Thoracic aorta (tissue), 2 donors: ENCODE results near the gene OGT. TPM values are rescaled to one million over a fixed set of nuclear protein-coding genes. Genes with fewer than 3 reads are reported as not detected.

Source experiments
- ATAC-seq: fragments of 150-250 bp; one replicate; pipeline ENCODE4 v1.8.0; 2017; ENCODE audit warnings: low read depth; ENCODE audit not compliant: insufficient number of reproducible peaks, low FRiP score
- DNase-seq: peaks from one replicate; pipeline ENCODE4 v3.0.0-alpha.2; 2020; ENCODE audit warnings: low spot score
- H3K27ac ChIP-seq, 2 donors: fragments of 200-600 bp; sonication (generic); 1 replicate in 1 of 2; 2 replicates in 1 of 2; pipeline ENCODE4 v1.5.1; 2016; ENCODE audit warnings: mild to moderate bottlenecking in 2 of 2, moderate library complexity in 2 of 2
- H3K27me3 ChIP-seq: fragments of 200-600 bp; sonication (generic); replicated peaks from 2 replicates; pipeline ENCODE4 v1.6.0; 2016; ENCODE audit warnings: mild to moderate bottlenecking; ENCODE audit not compliant: insufficient read depth
- H3K36me3 ChIP-seq: fragments of 200-600 bp; sonication (generic); one replicate; pipeline ENCODE4 v1.5.1; 2016
- H3K4me1 ChIP-seq, 2 donors: fragments of 200-600 bp; sonication (generic); 1 replicate in 1 of 2; 2 replicates in 1 of 2; pipeline versions ENCODE4 v1.5.1 to v1.6.0; 2016; ENCODE audit warnings: low read depth in 2 of 2, mild to moderate bottlenecking in 1 of 2; ENCODE audit not compliant: control insufficient read depth in 1 of 2
- H3K4me3 ChIP-seq: fragments of 200-600 bp; sonication (generic); 2 replicates; pipeline ENCODE4 v1.5.1; 2016; ENCODE audit warnings: mild to moderate bottlenecking
- H3K9me3 ChIP-seq: fragments of 200-600 bp; sonication (generic); 2 replicates; pipeline ENCODE4 v1.5.1; 2016
- total RNA-seq, 2 donors: library from RNA; depleted of rRNA; stranded (reverse); fragments of >200 nt; gene quantifications; one replicate each; pipeline versions ENCODE4 v1.1.0 to v1.2.3, GENCODE V29; 2016
- TF ChIP-seq, protein P1 (sequence below): fragments of 200-600 bp; sonication (generic); IDR thresholded peaks from one replicate; pipeline ENCODE4 v1.5.1; 2019; ENCODE audit warnings: antibody characterized with exemption

The OGT gene
- total RNA-seq, 2 donors from 2014 or later: 196 to 258 TPM

DNA sequence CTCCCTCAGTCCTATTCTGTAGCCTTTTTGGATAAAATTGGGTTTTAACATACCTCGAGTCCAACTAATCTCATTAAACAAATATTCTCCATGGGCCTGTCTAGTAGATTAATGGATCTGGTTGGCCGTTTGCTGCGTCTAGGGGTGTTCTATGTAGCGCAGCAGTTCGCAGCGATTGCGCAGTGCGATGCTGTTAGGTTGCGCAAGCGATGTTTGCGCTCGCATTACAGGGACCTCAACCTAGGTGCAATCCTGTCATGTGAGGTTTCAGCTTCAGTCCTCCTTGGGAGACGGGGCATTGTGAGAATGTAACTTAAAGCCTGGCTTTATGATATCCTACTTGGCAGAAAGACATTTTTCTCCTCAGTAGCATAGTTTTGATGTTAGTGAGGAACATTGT is 14.0 kb downstream of the OGT start:
- ATAC-seq (no peak), DNase-seq (no peak)
- no peaks in the 10 kb centered on the region for H3K9me3 ChIP-seq
- H3K27me3 ChIP-seq: no peaks in the 10 kb centered on the region
- TF ChIP-seq, protein P1, sequence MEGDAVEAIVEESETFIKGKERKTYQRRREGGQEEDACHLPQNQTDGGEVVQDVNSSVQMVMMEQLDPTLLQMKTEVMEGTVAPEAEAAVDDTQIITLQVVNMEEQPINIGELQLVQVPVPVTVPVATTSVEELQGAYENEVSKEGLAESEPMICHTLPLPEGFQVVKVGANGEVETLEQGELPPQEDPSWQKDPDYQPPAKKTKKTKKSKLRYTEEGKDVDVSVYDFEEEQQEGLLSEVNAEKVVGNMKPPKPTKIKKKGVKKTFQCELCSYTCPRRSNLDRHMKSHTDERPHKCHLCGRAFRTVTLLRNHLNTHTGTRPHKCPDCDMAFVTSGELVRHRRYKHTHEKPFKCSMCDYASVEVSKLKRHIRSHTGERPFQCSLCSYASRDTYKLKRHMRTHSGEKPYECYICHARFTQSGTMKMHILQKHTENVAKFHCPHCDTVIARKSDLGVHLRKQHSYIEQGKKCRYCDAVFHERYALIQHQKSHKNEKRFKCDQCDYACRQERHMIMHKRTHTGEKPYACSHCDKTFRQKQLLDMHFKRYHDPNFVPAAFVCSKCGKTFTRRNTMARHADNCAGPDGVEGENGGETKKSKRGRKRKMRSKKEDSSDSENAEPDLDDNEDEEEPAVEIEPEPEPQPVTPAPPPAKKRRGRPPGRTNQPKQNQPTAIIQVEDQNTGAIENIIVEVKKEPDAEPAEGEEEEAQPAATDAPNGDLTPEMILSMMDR: no peak
- no peak overlapping the region for H3K4me3 ChIP-seq
- H3K36me3 ChIP-seq: peaks cover 9% of the 10 kb centered on the region
- peaks cover 18 to 19% of the 10 kb centered on the region in 2 donors for H3K4me1 ChIP-seq
- H3K27ac ChIP-seq: no peak overlapping the region

DNA sequence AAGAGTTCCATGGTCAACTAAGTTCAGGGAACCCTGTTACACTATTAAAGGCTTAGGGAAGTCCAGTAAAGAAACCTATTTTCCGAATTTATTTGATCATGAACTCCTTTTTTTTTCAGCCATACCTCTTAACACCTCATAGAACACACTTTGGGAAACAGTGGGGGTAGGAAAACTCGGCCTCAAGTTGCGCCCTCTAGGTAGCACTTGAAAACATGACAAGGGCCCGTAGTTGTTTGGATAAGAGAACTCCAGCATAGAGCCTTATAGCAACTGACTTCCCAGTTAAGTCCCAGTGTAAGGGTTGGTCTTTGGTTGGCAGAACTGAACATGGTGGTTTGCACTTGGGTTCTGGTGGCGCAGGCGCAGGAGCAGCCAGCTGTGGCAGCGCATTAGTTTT is 14.4 kb downstream of the OGT start:
- DNase-seq (no peak), ATAC-seq (no peak)
- no peaks in the 10 kb centered on the region for H3K27me3 ChIP-seq
- no peaks in the 10 kb centered on the region for H3K9me3 ChIP-seq
- peaks cover 9% of the 10 kb centered on the region for H3K36me3 ChIP-seq
- TF ChIP-seq, protein P1: no peak
- H3K4me1 ChIP-seq: peaks cover 14 to 15% of the 10 kb centered on the region in 2 donors
- no peak overlapping the region for H3K4me3 ChIP-seq
- H3K27ac ChIP-seq: no peak overlapping the region

DNA sequence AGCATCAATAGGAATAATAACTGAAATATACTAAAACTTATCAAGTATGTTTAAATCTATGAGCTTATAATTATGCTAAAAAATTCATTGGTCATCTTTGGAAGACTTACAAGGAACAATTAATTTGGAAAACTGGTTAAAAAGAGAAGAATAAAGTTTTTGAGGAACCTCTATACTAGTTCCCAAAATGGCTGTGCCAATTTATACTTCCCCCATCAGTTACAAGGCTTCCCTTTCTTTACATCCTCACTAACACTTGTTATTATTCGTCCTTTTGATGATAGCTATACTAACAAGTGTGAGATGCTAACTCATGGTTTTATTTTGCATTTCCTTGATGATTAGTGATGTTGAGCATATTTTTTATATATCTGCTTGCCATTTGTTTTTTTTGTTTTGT is 17.1 kb downstream of the OGT start:
- Histone ChIP-seq H3K4me1 (peaks cover 0 to 1% of the 10 kb centered on the region in 2 donors), H3K36me3 (peaks cover 15% of the 10 kb centered on the region), H3K27ac (no peak overlapping the region), H3K9me3 (no peaks in the 10 kb centered on the region), H3K4me3 (no peak overlapping the region), H3K27me3 (no peaks in the 10 kb centered on the region)
- no peak for DNase-seq
- TF ChIP-seq, protein P1: no peak
- no peak for ATAC-seq

DNA sequence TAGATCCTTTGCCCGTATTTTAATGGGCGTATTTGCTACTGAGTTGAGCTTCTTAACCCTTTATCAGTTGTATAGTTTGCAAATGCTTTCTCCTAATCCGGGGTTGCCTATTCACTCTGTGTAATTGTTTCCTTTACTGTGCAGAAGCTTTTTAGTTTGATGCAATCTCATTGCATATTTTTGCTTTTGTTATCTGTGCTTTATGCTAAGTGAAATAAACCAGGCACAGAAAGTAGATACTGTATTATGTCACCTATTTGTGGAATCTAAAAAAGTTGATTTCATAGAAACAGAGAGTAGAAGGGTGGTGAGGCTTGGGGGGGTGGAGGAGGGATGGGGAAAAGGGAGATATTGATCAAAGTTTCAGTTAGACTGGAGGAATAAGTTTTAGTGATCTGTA is 17.7 kb downstream of the OGT start:
- TF ChIP-seq, protein P1: no peak
- Histone ChIP-seq H3K27me3 (no peaks in the 10 kb centered on the region), H3K27ac (no peak overlapping the region), H3K36me3 (peaks cover 20% of the 10 kb centered on the region), H3K4me3 (no peak overlapping the region), H3K9me3 (no peaks in the 10 kb centered on the region), H3K4me1 (no peaks in the 10 kb centered on the region)
- DNase-seq (no peak), ATAC-seq (no peak)

DNA sequence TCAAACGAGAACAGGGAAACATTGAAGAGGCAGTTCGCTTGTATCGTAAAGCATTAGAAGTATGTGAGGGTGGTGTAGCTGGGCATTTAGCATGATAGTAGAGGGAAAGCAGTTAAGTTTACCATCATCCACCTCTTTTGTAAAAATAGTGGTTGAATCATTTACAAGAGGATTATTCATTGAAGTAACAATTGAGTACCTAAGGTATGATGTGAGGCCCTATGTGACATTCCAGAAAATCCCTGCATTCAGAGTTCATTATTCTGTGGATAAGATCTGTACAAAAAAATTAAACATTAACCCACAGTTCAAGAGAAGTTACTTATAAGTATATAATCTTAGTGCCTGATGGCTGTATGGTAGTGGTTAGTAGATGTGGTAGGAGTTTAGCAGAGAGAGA is 23.1 kb downstream of the OGT start:
- TF ChIP-seq, protein P1: no peak
- no peaks in the 10 kb centered on the region for H3K27me3 ChIP-seq
- H3K4me1 ChIP-seq: no peaks in the 10 kb centered on the region
- no peaks in the 10 kb centered on the region for H3K9me3 ChIP-seq
- no peak overlapping the region for H3K27ac ChIP-seq
- ATAC-seq (no peak), DNase-seq (no peak)
- peaks cover 37% of the 10 kb centered on the region for H3K36me3 ChIP-seq
- no peak overlapping the region for H3K4me3 ChIP-seq
